ENCODE results near the gene REG3A. TPM values are rescaled to one million over a fixed set of nuclear protein-coding genes. Genes with fewer than 3 reads are reported as not detected.

REG3A gene
- total and polyA plus RNA-seq, 7 donors, result 0.53 TPM; not detected in 6

DNA sequence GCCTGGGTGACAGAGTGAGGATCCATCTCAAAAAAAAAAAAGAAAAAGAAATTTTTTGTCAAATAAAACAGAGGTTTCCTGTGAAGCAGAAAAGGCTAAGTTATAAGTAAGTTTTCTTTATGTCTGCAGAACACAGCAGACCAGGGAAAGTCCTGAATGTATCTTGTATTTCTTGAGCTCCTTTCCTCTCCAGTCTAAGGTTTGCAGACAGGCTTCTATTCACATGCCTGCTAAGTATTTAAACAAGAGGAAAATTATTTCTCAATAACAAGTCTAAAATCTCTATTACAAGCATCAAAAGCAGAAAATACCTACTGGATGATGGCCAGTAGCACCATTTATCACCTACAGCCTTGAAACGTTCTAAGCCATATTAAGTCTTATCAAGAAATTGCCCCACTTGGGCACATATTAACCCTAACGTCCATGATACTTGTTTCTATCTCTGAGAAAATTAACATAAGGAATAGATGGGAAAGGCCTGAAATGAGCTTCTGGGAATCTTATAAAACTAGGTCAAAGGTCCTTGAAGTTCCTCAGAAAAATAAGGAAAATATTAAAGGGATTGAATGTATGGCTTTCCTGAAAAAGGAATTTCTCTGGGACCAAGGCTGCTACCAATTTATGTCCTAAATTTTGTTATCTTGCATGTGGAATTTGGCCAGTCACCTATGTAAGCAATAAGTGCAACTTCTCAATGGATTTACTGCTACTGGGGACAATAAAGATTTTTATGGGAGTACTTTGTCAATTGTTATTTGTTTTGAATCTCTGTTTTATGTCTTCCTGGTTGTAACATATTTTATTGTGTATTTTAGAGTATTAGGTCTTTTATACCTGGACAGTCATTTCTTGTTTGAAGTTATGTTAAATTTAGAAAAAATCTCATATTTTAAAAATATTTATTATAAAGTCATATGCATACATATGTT is 42.3 kb downstream of the REG3A start:
- ATAC-seq, result no peak

DNA sequence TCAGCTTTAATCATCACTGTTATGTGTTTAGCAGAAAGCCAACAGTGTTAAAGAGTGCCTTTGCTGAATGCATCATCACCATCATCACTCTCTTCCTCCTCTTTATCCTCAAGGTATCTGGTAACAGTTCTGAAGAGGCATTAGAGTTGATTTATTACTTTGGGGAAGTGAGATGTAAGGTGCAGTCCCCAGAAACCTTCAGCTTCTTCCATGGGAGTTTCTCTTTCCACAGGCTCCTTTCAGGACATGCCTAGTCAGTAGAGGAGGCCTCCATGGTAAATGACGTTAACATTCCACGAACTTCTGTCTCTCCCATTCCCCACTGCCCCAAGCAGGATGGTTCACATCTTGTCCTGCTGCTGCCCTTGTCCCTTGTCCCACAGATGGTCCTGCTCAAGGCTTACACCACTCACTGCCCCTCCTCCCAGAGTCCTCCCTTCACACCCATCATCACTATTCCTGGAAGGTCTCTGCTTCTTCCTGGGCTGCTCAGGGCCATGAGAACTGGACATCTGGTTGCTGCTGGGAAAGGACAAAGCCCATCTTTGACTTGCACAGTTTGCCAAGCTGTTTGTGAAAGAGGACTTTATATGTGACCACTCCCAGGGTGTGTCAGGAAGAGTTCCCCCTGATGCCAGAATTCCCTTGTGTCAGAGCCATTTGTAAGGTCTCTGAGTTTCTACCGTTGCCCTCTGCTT is 44.6 kb downstream of the REG3A start:
- ATAC-seq (no peak), DNase-seq (no peak)
- no peaks in the 10 kb centered on the region for H3K9me3 ChIP-seq
- TF ChIP-seq, protein P1, sequence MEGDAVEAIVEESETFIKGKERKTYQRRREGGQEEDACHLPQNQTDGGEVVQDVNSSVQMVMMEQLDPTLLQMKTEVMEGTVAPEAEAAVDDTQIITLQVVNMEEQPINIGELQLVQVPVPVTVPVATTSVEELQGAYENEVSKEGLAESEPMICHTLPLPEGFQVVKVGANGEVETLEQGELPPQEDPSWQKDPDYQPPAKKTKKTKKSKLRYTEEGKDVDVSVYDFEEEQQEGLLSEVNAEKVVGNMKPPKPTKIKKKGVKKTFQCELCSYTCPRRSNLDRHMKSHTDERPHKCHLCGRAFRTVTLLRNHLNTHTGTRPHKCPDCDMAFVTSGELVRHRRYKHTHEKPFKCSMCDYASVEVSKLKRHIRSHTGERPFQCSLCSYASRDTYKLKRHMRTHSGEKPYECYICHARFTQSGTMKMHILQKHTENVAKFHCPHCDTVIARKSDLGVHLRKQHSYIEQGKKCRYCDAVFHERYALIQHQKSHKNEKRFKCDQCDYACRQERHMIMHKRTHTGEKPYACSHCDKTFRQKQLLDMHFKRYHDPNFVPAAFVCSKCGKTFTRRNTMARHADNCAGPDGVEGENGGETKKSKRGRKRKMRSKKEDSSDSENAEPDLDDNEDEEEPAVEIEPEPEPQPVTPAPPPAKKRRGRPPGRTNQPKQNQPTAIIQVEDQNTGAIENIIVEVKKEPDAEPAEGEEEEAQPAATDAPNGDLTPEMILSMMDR (IDR thresholded peaks at IDR 0.05), result no peak
- H3K27me3 ChIP-seq (ENCODE audit: insufficient read depth in 3 of 3, low read length in 2 of 3), result no peaks in the 10 kb centered on the region
- no peak overlapping the region for H3K4me3 ChIP-seq
- H3K27ac ChIP-seq, result no peak overlapping the region
- WGBS, 3 donors, result 63 to 67% (median 67%) methylated on average over 3 of the region's 3 CpGs
- H3K4me1 ChIP-seq, result no peaks in the 10 kb centered on the region
- intact Hi-C loops (cut with DNase I), result no loop called here
- no peaks in the 10 kb centered on the region for H3K36me3 ChIP-seq (ENCODE audit: insufficient read depth in 1 of 2, low read depth in 1 of 2)

More for the DNA sequence above, 42.3 kb downstream of the REG3A start:
- TF ChIP-seq, protein P1 (IDR thresholded peaks at IDR 0.05), result no peak
- H3K4me3 ChIP-seq, result no peak overlapping the region
- H3K4me1 ChIP-seq, result no peaks in the 10 kb centered on the region
- H3K27ac ChIP-seq, result no peak overlapping the region
- no peaks in the 10 kb centered on the region for H3K36me3 ChIP-seq (ENCODE audit: insufficient read depth in 1 of 2, low read depth in 1 of 2)
- no peak for DNase-seq
- WGBS, 3 donors, result 61 to 74% (median 67%) methylated on average over 2 of the region's 2 CpGs
- no peaks in the 10 kb centered on the region for H3K27me3 ChIP-seq (ENCODE audit: insufficient read depth in 3 of 3, low read length in 2 of 3)
- intact Hi-C loops (cut with DNase I), result no loop called here
- H3K9me3 ChIP-seq, result no peaks in the 10 kb centered on the region

DNA sequence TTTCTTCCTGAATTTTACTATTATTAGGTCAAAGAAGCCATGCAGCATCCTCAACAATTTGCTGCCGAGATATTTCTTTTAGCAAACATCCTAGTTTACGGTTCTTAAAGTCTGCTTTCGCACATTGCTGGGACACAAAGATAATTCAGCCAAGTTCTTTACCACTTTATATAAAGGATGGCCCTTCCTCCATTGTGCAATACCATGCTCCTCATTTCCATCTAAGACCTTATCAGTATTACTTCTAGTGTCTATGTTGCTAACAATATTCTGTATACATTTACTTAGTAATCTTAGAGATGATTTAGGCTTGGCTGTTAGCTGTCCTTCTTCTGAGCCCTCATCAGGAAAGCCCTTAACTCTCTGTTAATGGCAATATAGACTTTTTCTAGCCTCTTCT is 47.3 kb downstream of the REG3A start:
- ATAC-seq, result no peak
- intact Hi-C loops (cut with DNase I), result no loop called here
- 92 to 97% (median 96%) methylated on average over 3 of the region's 3 CpGs for WGBS, 3 donors
- Histone ChIP-seq H3K27ac (no peak overlapping the region), H3K36me3 (ENCODE audit: insufficient read depth in 1 of 2, low read depth in 1 of 2) (no peaks in the 10 kb centered on the region), H3K9me3 (no peaks in the 10 kb centered on the region), H3K27me3 (ENCODE audit: insufficient read depth in 3 of 3, low read length in 2 of 3) (no peaks in the 10 kb centered on the region), H3K4me1 (no peaks in the 10 kb centered on the region), H3K4me3 (no peak overlapping the region)
- no peak for DNase-seq
- TF ChIP-seq, protein P1 (IDR thresholded peaks at IDR 0.05), result no peak

Other genes with a start within 250 kb of the REG3A start
- not detected for gene REG3G, start 134.1 kb downstream of the REG3A start, total RNA-seq
- under 1 TPM in 1 of 3 donors, not detected in 2; 0.23 TPM for gene REG3G, start 134.1 kb downstream of the REG3A start, polyA plus RNA-seq
- gene REG1B, start 71.8 kb downstream of the REG3A start, total RNA-seq, result under 1 TPM in 2 of 4 donors, not detected in 2; 0.38 to 0.52 TPM
- 1 to 10 TPM in 1 of 3 donors, under 1 TPM in 1, not detected in 1; 0.80 to 2.2 TPM for gene REG1B, start 71.8 kb downstream of the REG3A start, polyA plus RNA-seq
- gene REG1A, start 39.3 kb downstream of the REG3A start, total RNA-seq, result under 1 TPM in 2 of 4 donors, not detected in 2; 0.55 to 0.95 TPM
- 1 to 10 TPM in 2 of 3 donors, under 1 TPM in 1; 0.13 to 8.3 (median 2.1) TPM for gene REG1A, start 39.3 kb downstream of the REG3A start, polyA plus RNA-seq